WTC11 (cell line): ENCODE measurements around the gene COL25A1. TPM values are rescaled to one million over a fixed set of nuclear protein-coding genes. Genes with fewer than 3 reads are reported as not detected.

Experiments
- ATAC-seq: fragments of 200-7000 bp; cut with Tn5 transposase; 2 replicates; pipeline ENCODE4 v1.10.0; 2021; ENCODE audit warnings: mild to moderate bottlenecking, moderate library complexity
- CTCF ChIA-PET: fragments of 300-600 bp; sonication (Branson Sonifier 250); formaldehyde crosslinking; loops from one replicate; lab custom pipeline; 2021; ENCODE audit warnings: antibody characterized with exemption; lab: Charles Lee
- POLR2A ChIA-PET: fragments of 350-600 bp; sonication (Branson Sonifier 250); formaldehyde crosslinking; loops from one replicate; lab custom pipeline; 2021; ENCODE audit warnings: antibody characterized with exemption; lab: Charles Lee
- DNase-seq: peaks from one replicate; pipeline ENCODE4 v3.0.0; 2021; ENCODE audit warnings: low spot score
- H3K27ac Mint-ChIP-seq: 2 replicates; pipeline ENCODE4 v1.8.0; 2021; ENCODE audit warnings: mixed read lengths
- H3K27me3 Mint-ChIP-seq: 2 replicates; pipeline ENCODE4 v1.8.0; 2021; ENCODE audit warnings: low read depth, mild to moderate bottlenecking, moderate library complexity, mixed read lengths
- H3K36me3 Mint-ChIP-seq: 2 replicates; pipeline ENCODE4 v1.8.0; 2021; ENCODE audit warnings: mixed read lengths
- H3K4me1 Mint-ChIP-seq: 2 replicates; pipeline ENCODE4 v1.8.0; 2022; ENCODE audit warnings: mixed read lengths
- H3K4me3 Mint-ChIP-seq: 2 replicates; pipeline ENCODE4 v1.8.0; 2021; ENCODE audit warnings: mild to moderate bottlenecking, moderate library complexity, mixed read lengths
- H3K9me3 Mint-ChIP-seq: 2 replicates; pipeline ENCODE4 v1.8.0; 2021; ENCODE audit warnings: mixed read lengths
- EMX1 ChIP-seq: fragments of 250-450 bp; sonication (Bioruptor Pico); IDR thresholded peaks from 2 replicates; pipeline ENCODE4 v1.8.0; 2021; ENCODE audit warnings: mild to moderate bottlenecking
- ETV6 ChIP-seq: sonication (generic); formaldehyde crosslinking; IDR thresholded peaks from 2 replicates; pipeline ENCODE4 v1.8.1; 2022; ENCODE audit warnings: mild to moderate bottlenecking, missing genetic modification reagents
- FOXJ3 ChIP-seq: sonication (generic); formaldehyde crosslinking; IDR thresholded peaks from 2 replicates; pipeline ENCODE4 v1.9.0; 2021; ENCODE audit warnings: missing genetic modification reagents, mild to moderate bottlenecking, borderline replicate concordance
- GRHL2 ChIP-seq: fragments of 250-450 bp; sonication (Bioruptor Pico); IDR thresholded peaks from 2 replicates; pipeline ENCODE4 v1.8.0; 2022; ENCODE audit warnings: mild to moderate bottlenecking, moderate library complexity; ENCODE audit not compliant: insufficient replicate concordance, severe bottlenecking
- NFYB ChIP-seq: sonication (generic); formaldehyde crosslinking; conservative IDR thresholded peaks from 2 replicates; pipeline ENCODE4 v1.8.0; 2022; ENCODE audit warnings: low read depth, missing genetic modification reagents
- NR2C2 ChIP-seq: sonication (generic); formaldehyde crosslinking; IDR thresholded peaks from 2 replicates; pipeline ENCODE4 v1.8.0; 2022; ENCODE audit warnings: mild to moderate bottlenecking, missing genetic modification reagents
- OVOL2 ChIP-seq: fragments of 250-450 bp; sonication (Bioruptor Pico); IDR thresholded peaks from 2 replicates; pipeline ENCODE4 v1.9.0; 2021; ENCODE audit warnings: mild to moderate bottlenecking, borderline replicate concordance
- RELA ChIP-seq: sonication (generic); formaldehyde crosslinking; IDR thresholded peaks from 2 replicates; pipeline ENCODE4 v1.8.1; 2022; ENCODE audit warnings: missing genetic modification reagents, mild to moderate bottlenecking, borderline replicate concordance
- SOX15 ChIP-seq: fragments of 250-450 bp; sonication (Bioruptor Pico); IDR thresholded peaks from 2 replicates; pipeline ENCODE4 v1.9.0; 2021; ENCODE audit warnings: mild to moderate bottlenecking
- ZNF138 ChIP-seq: sonication (generic); formaldehyde crosslinking; conservative IDR thresholded peaks from 2 replicates; pipeline ENCODE4 v1.8.1; 2022; ENCODE audit warnings: mild to moderate bottlenecking, moderate library complexity, missing genetic modification reagents
- ZNF396 ChIP-seq: fragments of 250-450 bp; sonication (Bioruptor Pico); IDR thresholded peaks from 2 replicates; pipeline ENCODE4 v1.8.0; 2021; ENCODE audit warnings: mild to moderate bottlenecking, moderate library complexity, borderline replicate concordance
- ZNF671 ChIP-seq: fragments of 250-450 bp; sonication (Bioruptor Pico); IDR thresholded peaks from 2 replicates; pipeline ENCODE4 v1.8.0; 2021; ENCODE audit warnings: mild to moderate bottlenecking
- total RNA-seq: library from RNA; stranded (reverse); gene quantifications from 3 replicates; pipeline ENCODE4 v1.2.3, GENCODE V29; 2021
- TF ChIP-seq, protein P1 (sequence below): sonication (generic); formaldehyde crosslinking; IDR thresholded peaks from 2 replicates; pipeline ENCODE4 v1.8.1; 2023; ENCODE audit warnings: mild to moderate bottlenecking, missing genetic modification reagents, borderline replicate concordance
- TF ChIP-seq, protein P2 (sequence below): sonication (generic); formaldehyde crosslinking; IDR thresholded peaks from 2 replicates; pipeline ENCODE4 v1.8.0; 2023; ENCODE audit warnings: mild to moderate bottlenecking, missing genetic modification reagents
- TF ChIP-seq, protein P3 (sequence below): fragments of 250-450 bp; sonication (Bioruptor Pico); IDR thresholded peaks from 2 replicates; pipeline ENCODE4 v1.9.0; 2021; ENCODE audit warnings: moderate library complexity, mild to moderate bottlenecking, inconsistent platforms, borderline replicate concordance
- TF ChIP-seq, protein P4 (sequence below): sonication (generic); formaldehyde crosslinking; IDR thresholded peaks from 2 replicates; pipeline ENCODE4 v1.8.0; 2023; ENCODE audit warnings: missing genetic modification reagents, mild to moderate bottlenecking, borderline replicate concordance
- TF ChIP-seq, protein P5 (sequence below): sonication (generic); formaldehyde crosslinking; IDR thresholded peaks from 2 replicates; pipeline ENCODE4 v1.8.1; 2023; ENCODE audit warnings: mild to moderate bottlenecking, missing genetic modification reagents
- TF ChIP-seq, protein P6 (sequence below): sonication (generic); formaldehyde crosslinking; IDR thresholded peaks from 2 replicates; pipeline ENCODE4 v1.8.0; 2022; ENCODE audit warnings: mild to moderate bottlenecking, missing genetic modification reagents
- TF ChIP-seq, protein P7 (sequence below): sonication (generic); formaldehyde crosslinking; IDR thresholded peaks from 2 replicates; pipeline ENCODE4 v1.8.0; 2022; ENCODE audit warnings: mild to moderate bottlenecking, missing genetic modification reagents

COL25A1 gene
- total RNA-seq, 1 experiment from 2014 or later, result 6.6 TPM

DNA sequence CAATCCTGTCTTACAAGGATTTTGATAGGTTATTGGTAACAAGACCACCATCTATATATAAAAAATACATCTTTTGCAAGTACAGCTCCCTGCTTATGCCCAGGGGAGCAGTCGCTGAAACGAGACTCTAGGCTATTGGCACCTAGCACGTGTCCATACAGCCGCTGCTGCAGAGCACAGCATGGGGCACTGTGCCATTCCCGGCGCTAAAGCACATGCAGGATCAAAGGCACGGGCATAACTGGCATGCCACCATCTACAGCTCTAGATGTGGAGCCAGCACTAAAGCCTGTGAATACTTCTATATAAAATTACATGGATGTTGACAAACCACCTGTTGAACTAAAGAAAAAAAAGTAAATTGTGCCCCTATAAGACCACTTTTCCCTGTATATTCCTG is 144.8 kb downstream of the COL25A1 start:
- no peak for TF ChIP-seq RELA (CRISPR knock-in tag)
- TF ChIP-seq SOX15 (CRISPR knock-in tag), result no peak
- TF ChIP-seq GRHL2, result no peak
- TF ChIP-seq ZNF396 (CRISPR knock-in tag), result no peak
- no peak for TF ChIP-seq EMX1 (CRISPR knock-in tag)
- TF ChIP-seq, protein P1, sequence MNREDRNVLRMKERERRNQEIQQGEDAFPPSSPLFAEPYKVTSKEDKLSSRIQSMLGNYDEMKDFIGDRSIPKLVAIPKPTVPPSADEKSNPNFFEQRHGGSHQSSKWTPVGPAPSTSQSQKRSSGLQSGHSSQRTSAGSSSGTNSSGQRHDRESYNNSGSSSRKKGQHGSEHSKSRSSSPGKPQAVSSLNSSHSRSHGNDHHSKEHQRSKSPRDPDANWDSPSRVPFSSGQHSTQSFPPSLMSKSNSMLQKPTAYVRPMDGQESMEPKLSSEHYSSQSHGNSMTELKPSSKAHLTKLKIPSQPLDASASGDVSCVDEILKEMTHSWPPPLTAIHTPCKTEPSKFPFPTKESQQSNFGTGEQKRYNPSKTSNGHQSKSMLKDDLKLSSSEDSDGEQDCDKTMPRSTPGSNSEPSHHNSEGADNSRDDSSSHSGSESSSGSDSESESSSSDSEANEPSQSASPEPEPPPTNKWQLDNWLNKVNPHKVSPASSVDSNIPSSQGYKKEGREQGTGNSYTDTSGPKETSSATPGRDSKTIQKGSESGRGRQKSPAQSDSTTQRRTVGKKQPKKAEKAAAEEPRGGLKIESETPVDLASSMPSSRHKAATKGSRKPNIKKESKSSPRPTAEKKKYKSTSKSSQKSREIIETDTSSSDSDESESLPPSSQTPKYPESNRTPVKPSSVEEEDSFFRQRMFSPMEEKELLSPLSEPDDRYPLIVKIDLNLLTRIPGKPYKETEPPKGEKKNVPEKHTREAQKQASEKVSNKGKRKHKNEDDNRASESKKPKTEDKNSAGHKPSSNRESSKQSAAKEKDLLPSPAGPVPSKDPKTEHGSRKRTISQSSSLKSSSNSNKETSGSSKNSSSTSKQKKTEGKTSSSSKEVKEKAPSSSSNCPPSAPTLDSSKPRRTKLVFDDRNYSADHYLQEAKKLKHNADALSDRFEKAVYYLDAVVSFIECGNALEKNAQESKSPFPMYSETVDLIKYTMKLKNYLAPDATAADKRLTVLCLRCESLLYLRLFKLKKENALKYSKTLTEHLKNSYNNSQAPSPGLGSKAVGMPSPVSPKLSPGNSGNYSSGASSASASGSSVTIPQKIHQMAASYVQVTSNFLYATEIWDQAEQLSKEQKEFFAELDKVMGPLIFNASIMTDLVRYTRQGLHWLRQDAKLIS, result no peak
- TF ChIP-seq ZNF138, result no peak
- TF ChIP-seq, protein P2, sequence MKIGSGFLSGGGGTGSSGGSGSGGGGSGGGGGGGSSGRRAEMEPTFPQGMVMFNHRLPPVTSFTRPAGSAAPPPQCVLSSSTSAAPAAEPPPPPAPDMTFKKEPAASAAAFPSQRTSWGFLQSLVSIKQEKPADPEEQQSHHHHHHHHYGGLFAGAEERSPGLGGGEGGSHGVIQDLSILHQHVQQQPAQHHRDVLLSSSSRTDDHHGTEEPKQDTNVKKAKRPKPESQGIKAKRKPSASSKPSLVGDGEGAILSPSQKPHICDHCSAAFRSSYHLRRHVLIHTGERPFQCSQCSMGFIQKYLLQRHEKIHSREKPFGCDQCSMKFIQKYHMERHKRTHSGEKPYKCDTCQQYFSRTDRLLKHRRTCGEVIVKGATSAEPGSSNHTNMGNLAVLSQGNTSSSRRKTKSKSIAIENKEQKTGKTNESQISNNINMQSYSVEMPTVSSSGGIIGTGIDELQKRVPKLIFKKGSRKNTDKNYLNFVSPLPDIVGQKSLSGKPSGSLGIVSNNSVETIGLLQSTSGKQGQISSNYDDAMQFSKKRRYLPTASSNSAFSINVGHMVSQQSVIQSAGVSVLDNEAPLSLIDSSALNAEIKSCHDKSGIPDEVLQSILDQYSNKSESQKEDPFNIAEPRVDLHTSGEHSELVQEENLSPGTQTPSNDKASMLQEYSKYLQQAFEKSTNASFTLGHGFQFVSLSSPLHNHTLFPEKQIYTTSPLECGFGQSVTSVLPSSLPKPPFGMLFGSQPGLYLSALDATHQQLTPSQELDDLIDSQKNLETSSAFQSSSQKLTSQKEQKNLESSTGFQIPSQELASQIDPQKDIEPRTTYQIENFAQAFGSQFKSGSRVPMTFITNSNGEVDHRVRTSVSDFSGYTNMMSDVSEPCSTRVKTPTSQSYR, result no peak
- TF ChIP-seq NR2C2, result no peak
- no peak for TF ChIP-seq OVOL2 (CRISPR knock-in tag)
- TF ChIP-seq, protein P3, sequence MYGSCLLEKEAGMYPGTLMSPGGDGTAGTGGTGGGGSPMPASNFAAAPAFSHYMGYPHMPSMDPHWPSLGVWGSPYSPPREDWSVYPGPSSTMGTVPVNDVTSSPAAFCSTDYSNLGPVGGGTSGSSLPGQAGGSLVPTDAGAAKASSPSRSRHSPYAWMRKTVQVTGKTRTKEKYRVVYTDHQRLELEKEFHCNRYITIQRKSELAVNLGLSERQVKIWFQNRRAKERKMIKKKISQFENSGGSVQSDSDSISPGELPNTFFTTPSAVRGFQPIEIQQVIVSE (CRISPR knock-in tag), result no peak
- no peak for TF ChIP-seq ETV6 (CRISPR knock-in tag)
- TF ChIP-seq, protein P4, sequence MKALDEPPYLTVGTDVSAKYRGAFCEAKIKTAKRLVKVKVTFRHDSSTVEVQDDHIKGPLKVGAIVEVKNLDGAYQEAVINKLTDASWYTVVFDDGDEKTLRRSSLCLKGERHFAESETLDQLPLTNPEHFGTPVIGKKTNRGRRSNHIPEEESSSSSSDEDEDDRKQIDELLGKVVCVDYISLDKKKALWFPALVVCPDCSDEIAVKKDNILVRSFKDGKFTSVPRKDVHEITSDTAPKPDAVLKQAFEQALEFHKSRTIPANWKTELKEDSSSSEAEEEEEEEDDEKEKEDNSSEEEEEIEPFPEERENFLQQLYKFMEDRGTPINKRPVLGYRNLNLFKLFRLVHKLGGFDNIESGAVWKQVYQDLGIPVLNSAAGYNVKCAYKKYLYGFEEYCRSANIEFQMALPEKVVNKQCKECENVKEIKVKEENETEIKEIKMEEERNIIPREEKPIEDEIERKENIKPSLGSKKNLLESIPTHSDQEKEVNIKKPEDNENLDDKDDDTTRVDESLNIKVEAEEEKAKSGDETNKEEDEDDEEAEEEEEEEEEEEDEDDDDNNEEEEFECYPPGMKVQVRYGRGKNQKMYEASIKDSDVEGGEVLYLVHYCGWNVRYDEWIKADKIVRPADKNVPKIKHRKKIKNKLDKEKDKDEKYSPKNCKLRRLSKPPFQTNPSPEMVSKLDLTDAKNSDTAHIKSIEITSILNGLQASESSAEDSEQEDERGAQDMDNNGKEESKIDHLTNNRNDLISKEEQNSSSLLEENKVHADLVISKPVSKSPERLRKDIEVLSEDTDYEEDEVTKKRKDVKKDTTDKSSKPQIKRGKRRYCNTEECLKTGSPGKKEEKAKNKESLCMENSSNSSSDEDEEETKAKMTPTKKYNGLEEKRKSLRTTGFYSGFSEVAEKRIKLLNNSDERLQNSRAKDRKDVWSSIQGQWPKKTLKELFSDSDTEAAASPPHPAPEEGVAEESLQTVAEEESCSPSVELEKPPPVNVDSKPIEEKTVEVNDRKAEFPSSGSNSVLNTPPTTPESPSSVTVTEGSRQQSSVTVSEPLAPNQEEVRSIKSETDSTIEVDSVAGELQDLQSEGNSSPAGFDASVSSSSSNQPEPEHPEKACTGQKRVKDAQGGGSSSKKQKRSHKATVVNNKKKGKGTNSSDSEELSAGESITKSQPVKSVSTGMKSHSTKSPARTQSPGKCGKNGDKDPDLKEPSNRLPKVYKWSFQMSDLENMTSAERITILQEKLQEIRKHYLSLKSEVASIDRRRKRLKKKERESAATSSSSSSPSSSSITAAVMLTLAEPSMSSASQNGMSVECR (CRISPR knock-in tag), result no peak
- TF ChIP-seq, protein P5, sequence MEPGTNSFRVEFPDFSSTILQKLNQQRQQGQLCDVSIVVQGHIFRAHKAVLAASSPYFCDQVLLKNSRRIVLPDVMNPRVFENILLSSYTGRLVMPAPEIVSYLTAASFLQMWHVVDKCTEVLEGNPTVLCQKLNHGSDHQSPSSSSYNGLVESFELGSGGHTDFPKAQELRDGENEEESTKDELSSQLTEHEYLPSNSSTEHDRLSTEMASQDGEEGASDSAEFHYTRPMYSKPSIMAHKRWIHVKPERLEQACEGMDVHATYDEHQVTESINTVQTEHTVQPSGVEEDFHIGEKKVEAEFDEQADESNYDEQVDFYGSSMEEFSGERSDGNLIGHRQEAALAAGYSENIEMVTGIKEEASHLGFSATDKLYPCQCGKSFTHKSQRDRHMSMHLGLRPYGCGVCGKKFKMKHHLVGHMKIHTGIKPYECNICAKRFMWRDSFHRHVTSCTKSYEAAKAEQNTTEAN (CRISPR knock-in tag), result no peak
- TF ChIP-seq, protein P6, sequence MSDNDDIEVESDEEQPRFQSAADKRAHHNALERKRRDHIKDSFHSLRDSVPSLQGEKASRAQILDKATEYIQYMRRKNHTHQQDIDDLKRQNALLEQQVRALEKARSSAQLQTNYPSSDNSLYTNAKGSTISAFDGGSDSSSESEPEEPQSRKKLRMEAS (CRISPR knock-in tag), result no peak
- TF ChIP-seq NFYB (CRISPR knock-in tag), result no peak
- TF ChIP-seq, protein P7, sequence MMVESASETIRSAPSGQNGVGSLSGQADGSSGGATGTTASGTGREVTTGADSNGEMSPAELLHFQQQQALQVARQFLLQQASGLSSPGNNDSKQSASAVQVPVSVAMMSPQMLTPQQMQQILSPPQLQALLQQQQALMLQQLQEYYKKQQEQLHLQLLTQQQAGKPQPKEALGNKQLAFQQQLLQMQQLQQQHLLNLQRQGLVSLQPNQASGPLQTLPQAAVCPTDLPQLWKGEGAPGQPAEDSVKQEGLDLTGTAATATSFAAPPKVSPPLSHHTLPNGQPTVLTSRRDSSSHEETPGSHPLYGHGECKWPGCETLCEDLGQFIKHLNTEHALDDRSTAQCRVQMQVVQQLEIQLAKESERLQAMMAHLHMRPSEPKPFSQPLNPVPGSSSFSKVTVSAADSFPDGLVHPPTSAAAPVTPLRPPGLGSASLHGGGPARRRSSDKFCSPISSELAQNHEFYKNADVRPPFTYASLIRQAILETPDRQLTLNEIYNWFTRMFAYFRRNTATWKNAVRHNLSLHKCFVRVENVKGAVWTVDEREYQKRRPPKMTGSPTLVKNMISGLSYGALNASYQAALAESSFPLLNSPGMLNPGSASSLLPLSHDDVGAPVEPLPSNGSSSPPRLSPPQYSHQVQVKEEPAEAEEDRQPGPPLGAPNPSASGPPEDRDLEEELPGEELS (CRISPR knock-in tag), result no peak
- TF ChIP-seq ZNF671 (CRISPR knock-in tag), result no peak
- no peak for TF ChIP-seq FOXJ3 (CRISPR knock-in tag)
- POLR2A ChIA-PET, result no interaction called here
- H3K36me3 Mint-ChIP-seq, result no peaks in the 10 kb centered on the region
- no peaks in the 10 kb centered on the region for H3K4me1 Mint-ChIP-seq
- no peaks in the 10 kb centered on the region for H3K27me3 Mint-ChIP-seq
- CTCF ChIA-PET, result no interaction called here
- DNase-seq (no peak), ATAC-seq (no peak)
- no peak overlapping the region for H3K27ac Mint-ChIP-seq
- H3K4me3 Mint-ChIP-seq, result no peak overlapping the region
- no peaks in the 10 kb centered on the region for H3K9me3 Mint-ChIP-seq
